Measurements from ENCODE around the gene CMTR2.

Gene CMTR2

GRCh38 chr16:71242601-71243000 is 46.6 kb downstream of the CMTR2 start:
- no peak overlapping the region for H3K27ac ChIP-seq
- no peak for DNase-seq (ENCODE audit: low spot score)
- no peak for TF ChIP-seq CTCF (conservative IDR thresholded peaks at IDR 0.05; ENCODE audit: low read depth)
- ChIA-PET CTCF (no interaction called here), POLR2A (ENCODE audit: low non-redundant PET) (no interaction called here)

- DNase-seq (ENCODE audit: low spot score) = no peak
- TF ChIP-seq CTCF (conservative IDR thresholded peaks at IDR 0.05; ENCODE audit: low read depth) = no peak
- POLR2A ChIA-PET (ENCODE audit: low non-redundant PET) = no interaction called here
- CTCF ChIA-PET = no interaction called here
- no peak overlapping the region for H3K27ac ChIP-seq
Measured at GRCh38 chr16:71242036-71242435, 47.2 kb downstream of the CMTR2 start.

Measured in RWPE1 (cell line).